NK-92 treated with Interleukin-12 subunit alpha and Interleukin-12 subunit beta, amount 100 ng/mL, for 24 hours (cell line): ENCODE results near the gene PLXNA4.

Source experiments
- DNase-seq: peaks from one replicate; lab custom pipeline; 2025; lab: John Stamatoyannopoulos, UW

PLXNA4 gene

GRCh38 chr7:132263151-132263550 lies 313.1 kb downstream of the PLXNA4 start:
- DNase-seq: no peak

- DNase-seq: no peak
These were observed 314.2 kb downstream of the PLXNA4 start for GRCh38 chr7:132262160-132262470.

- DNase-seq: no peak
These were observed 314.7 kb downstream of the PLXNA4 start for GRCh38 chr7:132261327-132262159.

GRCh38 chr7:132258231-132258630 lies 318.0 kb downstream of the PLXNA4 start:
- DNase-seq: no peak

- DNase-seq: no peak
These were observed 319.0 kb downstream of the PLXNA4 start for GRCh38 chr7:132257253-132257652.

GRCh38 chr7:132256721-132257212 lies 319.5 kb downstream of the PLXNA4 start:
- DNase-seq: no peak

GRCh38 chr7:132255898-132256297 lies 320.4 kb downstream of the PLXNA4 start:
- DNase-seq: no peak

GRCh38 chr7:132255115-132255797 lies 321.0 kb downstream of the PLXNA4 start:
- DNase-seq: no peak

GRCh38 chr7:132254455-132254854 lies 321.8 kb downstream of the PLXNA4 start:
- no peak for DNase-seq

- no peak for DNase-seq
These were observed 323.5 kb downstream of the PLXNA4 start for GRCh38 chr7:132252793-132253100.

- no peak for DNase-seq
These were observed 325.0 kb downstream of the PLXNA4 start for GRCh38 chr7:132251327-132251659.

- DNase-seq: no peak
These were observed 325.6 kb downstream of the PLXNA4 start for GRCh38 chr7:132250480-132251326.

GRCh38 chr7:132249256-132249971 lies 326.9 kb downstream of the PLXNA4 start:
- DNase-seq: no peak

- DNase-seq: no peak
These were observed 327.4 kb downstream of the PLXNA4 start for GRCh38 chr7:132248841-132249240.

GRCh38 chr7:132247995-132248618 lies 328.2 kb downstream of the PLXNA4 start:
- no peak for DNase-seq

- no peak for DNase-seq
These were observed 329.7 kb downstream of the PLXNA4 start for GRCh38 chr7:132246591-132246990.

- no peak for DNase-seq
These were observed 330.7 kb downstream of the PLXNA4 start for GRCh38 chr7:132245539-132245938.

- DNase-seq: no peak
These were observed 331.3 kb downstream of the PLXNA4 start for GRCh38 chr7:132244903-132245480.

GRCh38 chr7:132243463-132243862 lies 332.8 kb downstream of the PLXNA4 start:
- DNase-seq: no peak

GRCh38 chr7:132243051-132243450 lies 333.2 kb downstream of the PLXNA4 start:
- DNase-seq: no peak

GRCh38 chr7:132242192-132242812 lies 334.0 kb downstream of the PLXNA4 start:
- DNase-seq: no peak
